ENCODE results near the gene RNASE11. TPM values are rescaled to one million over a fixed set of nuclear protein-coding genes. Genes with fewer than 3 reads are reported as not detected.
"Not testable (repeated sequence)": the region's sequence is repeated elsewhere in the genome, so short reads cannot be mapped to it uniquely, and the experiment has no call there.

The RNASE11 gene
- polyA plus RNA-seq, 1 donor from 2014 or later = not detected

DNA sequence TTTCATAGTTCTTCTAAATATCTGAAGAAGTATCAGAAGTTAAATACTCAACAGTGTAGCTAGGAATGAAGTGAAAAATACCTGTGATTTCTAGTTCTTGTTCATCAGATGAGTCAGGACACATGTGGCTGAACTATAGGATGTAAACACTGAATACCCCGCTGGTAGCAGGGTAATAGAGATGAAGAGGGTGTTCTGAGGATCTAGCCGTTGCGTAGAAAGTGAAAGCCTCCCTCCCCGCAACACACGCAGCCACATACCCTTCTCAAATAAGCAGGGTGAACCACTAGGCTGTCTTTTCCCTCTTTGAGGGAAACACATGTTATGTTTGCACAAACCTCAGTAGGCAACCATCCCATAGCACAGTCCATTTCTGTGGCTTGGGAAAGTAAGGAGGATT, 19.8 kb upstream of the RNASE11 start:
- Mint-ChIP-seq H3K9me3 (no peaks in the 10 kb centered on the region), H3K36me3 (no peaks in the 10 kb centered on the region), H3K27ac (peak overlapping the region in 1 of 3 donors; percentile 37), H3K27me3 (no peaks in the 10 kb centered on the region), H3K4me1 (peaks cover 2 to 4% (median 3%) of the 10 kb centered on the region in 3 donors), H3K4me3 (peak overlapping the region in 1 of 4 donors; percentile 14)

GRCh38 chr14:20606902-20607242, 19.1 kb upstream of the RNASE11 start:
- no peaks in the 10 kb centered on the region for H3K36me3 Mint-ChIP-seq

GRCh38 chr14:20606190-20606901, 18.5 kb upstream of the RNASE11 start:
- no peaks in the 10 kb centered on the region for H3K9me3 Mint-ChIP-seq
- H3K4me3 Mint-ChIP-seq = peak overlapping the region in 1 of 4 donors; percentile 43
- H3K27ac Mint-ChIP-seq = no peak overlapping the region
- H3K36me3 Mint-ChIP-seq = no peaks in the 10 kb centered on the region
- peaks cover 2 to 4% (median 3%) of the 10 kb centered on the region in 3 donors for H3K4me1 Mint-ChIP-seq
- H3K27me3 Mint-ChIP-seq = no peaks in the 10 kb centered on the region

More at GRCh38 chr14:20606902-20607242, 19.1 kb upstream of the RNASE11 start:
- Mint-ChIP-seq H3K9me3 (no peaks in the 10 kb centered on the region), H3K27ac (no peak overlapping the region), H3K27me3 (no peaks in the 10 kb centered on the region), H3K4me1 (peaks cover 2 to 4% (median 3%) of the 10 kb centered on the region in 3 donors), H3K4me3 (peak overlapping the region in 1 of 4 donors; percentile 43)

GRCh38 chr14:20603813-20604690, 16.3 kb upstream of the RNASE11 start:
- peak overlapping the region in 1 of 3 donors; percentile 32 for H3K27ac Mint-ChIP-seq
- H3K4me3 Mint-ChIP-seq = no peak overlapping the region
- H3K27me3 Mint-ChIP-seq = no peaks in the 10 kb centered on the region

DNA sequence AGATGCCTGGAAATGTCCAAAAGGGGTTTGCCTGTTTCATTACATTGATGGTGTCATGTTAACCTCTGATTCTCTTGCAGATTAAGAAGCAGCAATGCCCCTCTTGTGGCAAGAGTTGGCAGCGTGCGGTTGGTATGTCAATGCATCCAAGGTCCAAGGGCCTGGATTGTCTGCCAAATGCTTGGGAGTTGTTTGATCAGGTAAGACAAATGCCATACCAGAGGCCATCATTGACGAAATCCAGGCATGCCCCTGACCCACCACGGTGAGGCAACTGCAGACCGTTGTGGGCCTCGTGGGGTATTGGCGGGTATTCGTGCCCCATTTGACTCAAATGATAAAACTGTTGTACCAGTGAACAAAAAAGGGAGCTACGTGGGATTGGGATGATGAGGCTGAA, 14.8 kb upstream of the RNASE11 start:
- no peaks in the 10 kb centered on the region for H3K36me3 Mint-ChIP-seq
- H3K27me3 Mint-ChIP-seq = no peaks in the 10 kb centered on the region
- peak overlapping the region in 1 of 4 donors; percentile 19 for H3K4me3 Mint-ChIP-seq
- H3K9me3 Mint-ChIP-seq = no peaks in the 10 kb centered on the region
- peaks cover 0 to under 1% (median under 1%) of the 10 kb centered on the region in 3 donors for H3K4me1 Mint-ChIP-seq
- no peak overlapping the region for H3K27ac Mint-ChIP-seq

More at GRCh38 chr14:20603813-20604690, 16.3 kb upstream of the RNASE11 start:
- Mint-ChIP-seq H3K9me3 (no peaks in the 10 kb centered on the region), H3K36me3 (no peaks in the 10 kb centered on the region), H3K4me1 (peaks cover 2 to 4% (median 3%) of the 10 kb centered on the region in 3 donors)

DNA sequence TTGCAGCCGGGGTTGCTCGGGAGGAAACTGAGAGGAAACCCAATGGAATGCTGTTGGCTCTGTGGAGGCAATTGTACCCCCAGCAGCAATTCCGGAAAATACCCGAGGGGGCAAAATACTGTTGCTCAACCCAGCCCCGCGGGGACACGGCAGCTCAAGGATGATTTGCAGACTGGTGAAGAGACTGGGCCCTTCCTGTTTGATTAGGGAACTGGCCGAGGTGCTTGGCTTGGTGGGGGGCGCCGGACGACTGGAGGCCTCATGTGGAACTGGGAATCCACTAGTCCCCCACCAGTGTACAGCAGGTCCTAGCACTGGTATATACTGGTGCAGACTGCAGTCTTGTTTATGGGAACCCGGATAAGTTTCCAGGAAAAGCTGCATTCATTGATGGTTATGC, 13.7 kb upstream of the RNASE11 start:
- Mint-ChIP-seq H3K27me3 (no peaks in the 10 kb centered on the region), H3K4me1 (no peaks in the 10 kb centered on the region), H3K9me3 (no peaks in the 10 kb centered on the region), H3K27ac (no peak overlapping the region), H3K36me3 (no peaks in the 10 kb centered on the region), H3K4me3 (no peak overlapping the region)

DNA sequence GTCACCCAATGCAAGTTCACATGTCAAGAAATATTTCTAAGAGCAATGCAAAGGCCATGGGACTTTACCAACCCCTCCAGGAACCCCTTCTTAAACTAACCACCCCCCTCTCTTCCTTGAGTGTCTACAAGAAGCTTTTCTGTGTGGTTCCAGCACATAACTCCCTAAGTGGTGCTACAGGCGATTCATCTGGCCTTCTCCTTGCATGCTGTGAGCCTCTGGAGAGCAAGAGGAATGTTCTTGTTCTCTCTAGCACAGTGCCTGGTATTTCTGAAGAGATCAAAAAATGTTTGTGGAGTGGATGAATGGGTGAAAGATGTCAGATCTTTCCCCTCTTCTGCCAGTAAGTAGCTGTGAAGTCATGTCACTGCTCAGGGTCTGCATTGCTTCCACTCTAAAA, 9.3 kb upstream of the RNASE11 start:
- no peaks in the 10 kb centered on the region for H3K4me1 Mint-ChIP-seq
- H3K36me3 Mint-ChIP-seq = no peaks in the 10 kb centered on the region
- peaks cover 4% of the 10 kb centered on the region for H3K27me3 Mint-ChIP-seq
- no peak overlapping the region for H3K4me3 Mint-ChIP-seq
- H3K27ac Mint-ChIP-seq = no peak overlapping the region
- H3K9me3 Mint-ChIP-seq = no peaks in the 10 kb centered on the region

DNA sequence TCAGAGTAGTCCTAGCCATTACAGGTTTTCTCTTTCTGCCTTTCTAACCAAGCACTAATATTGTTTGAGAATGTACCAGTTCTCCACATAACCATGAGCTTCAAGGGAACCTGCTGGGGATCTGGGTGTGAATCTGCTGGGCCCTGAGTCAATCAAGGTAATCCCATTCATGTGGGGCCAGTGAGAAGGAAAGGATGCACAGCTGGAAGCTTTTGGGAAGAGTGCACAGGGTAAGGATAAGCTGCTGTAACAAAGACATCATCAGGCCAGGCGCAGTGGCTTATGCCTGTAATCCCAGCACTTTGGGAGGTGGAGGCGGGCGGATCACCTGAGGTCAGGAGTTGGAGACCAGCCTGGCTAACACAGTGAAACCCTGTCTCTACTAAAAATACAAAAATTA, 7.9 kb upstream of the RNASE11 start:
- H3K27me3 Mint-ChIP-seq, H3K27ac Mint-ChIP-seq, H3K36me3 Mint-ChIP-seq, H3K4me1 Mint-ChIP-seq, H3K4me3 Mint-ChIP-seq, H3K9me3 Mint-ChIP-seq: not testable (repeated sequence)

DNA sequence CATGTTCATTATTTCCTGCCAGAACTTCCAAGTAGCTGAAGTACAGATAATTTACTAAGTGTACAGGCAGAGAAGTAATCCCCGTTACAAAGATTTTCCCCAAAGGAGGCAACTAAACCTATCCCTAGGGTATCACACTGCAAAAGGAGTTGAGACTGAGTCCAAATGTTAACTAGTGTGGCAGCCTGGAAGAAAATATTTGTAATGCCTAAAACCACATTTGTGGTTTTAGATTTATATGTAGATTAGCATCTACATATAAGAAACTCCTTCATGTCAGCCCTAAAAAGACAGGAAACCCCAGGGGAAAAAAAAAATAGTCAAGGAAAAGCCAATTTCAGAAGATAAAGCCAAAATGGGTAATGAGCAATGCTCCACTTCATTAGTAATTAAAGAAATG, 4.8 kb upstream of the RNASE11 start:
- H3K4me3 Mint-ChIP-seq = no peak overlapping the region

DNA sequence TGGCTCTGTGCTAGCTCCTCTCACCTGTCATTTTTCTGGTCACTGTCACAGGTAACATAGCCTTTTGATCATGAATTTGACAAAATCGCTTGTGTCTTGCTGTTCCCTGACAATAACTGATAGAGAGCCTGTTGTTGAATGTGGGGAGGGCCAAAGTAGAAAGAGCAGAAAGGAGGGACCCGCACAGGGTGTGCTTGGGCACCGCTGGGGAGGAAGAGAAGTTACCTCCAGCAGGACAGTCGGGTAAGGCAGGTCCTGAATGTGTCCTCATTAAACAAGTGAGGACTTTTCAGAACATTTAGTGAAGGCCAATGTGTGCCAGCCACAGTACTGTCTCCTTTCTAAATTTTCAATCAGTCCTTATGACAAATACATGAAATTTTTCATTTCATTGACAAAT, 3.4 kb upstream of the RNASE11 start, which contains the start of gene RNASE12:
RNASE12 (minus strand) TSS at position 142 of the 400 bp plus-strand sequence. CDS start 653 bp downstream, outside the sequence.
- no peak within 1 kb of the TSS for H3K4me3 Mint-ChIP-seq
- peaks cover 0 to 2% (median 0%) of the 10 kb centered on the region in 3 donors for H3K9me3 Mint-ChIP-seq
- H3K27ac Mint-ChIP-seq = no peak within 1 kb of the TSS
- peaks cover 0 to 5% (median 0%) of the 10 kb centered on the region in 3 donors for H3K4me1 Mint-ChIP-seq
- H3K27me3 Mint-ChIP-seq = peaks cover 7% of the 10 kb centered on the region
- H3K36me3 Mint-ChIP-seq = peaks cover 5% of the 10 kb centered on the region

More for the DNA sequence above, 4.8 kb upstream of the RNASE11 start:
- H3K9me3 Mint-ChIP-seq = no peaks in the 10 kb centered on the region
- H3K27me3 Mint-ChIP-seq = peaks cover 7% of the 10 kb centered on the region
- no peak overlapping the region for H3K27ac Mint-ChIP-seq
- peaks cover 2% of the 10 kb centered on the region for H3K36me3 Mint-ChIP-seq
- H3K4me1 Mint-ChIP-seq = peaks cover 0 to 4% (median 0%) of the 10 kb centered on the region in 3 donors

GRCh38 chr14:20583908-20584307, 3.9 kb downstream of the RNASE11 start:
- peaks cover 2 to 9% (median 2%) of the 10 kb centered on the region in 3 donors for H3K9me3 Mint-ChIP-seq
- H3K4me1 Mint-ChIP-seq = peaks cover 0 to 5% (median 0%) of the 10 kb centered on the region in 3 donors
- no peak overlapping the region for H3K4me3 Mint-ChIP-seq
- H3K27ac Mint-ChIP-seq = peak overlapping the region in 1 of 3 donors; percentile 40
- H3K27me3 Mint-ChIP-seq = peaks cover 11% of the 10 kb centered on the region
- peaks cover 2% of the 10 kb centered on the region for H3K36me3 Mint-ChIP-seq

- H3K4me3 Mint-ChIP-seq = no peak overlapping the region
- H3K4me1 Mint-ChIP-seq = peaks cover 0 to 5% (median 0%) of the 10 kb centered on the region in 3 donors
- H3K27me3 Mint-ChIP-seq = peaks cover 11% of the 10 kb centered on the region
- peaks cover 4% of the 10 kb centered on the region for H3K36me3 Mint-ChIP-seq
- no peak overlapping the region for H3K27ac Mint-ChIP-seq
- peaks cover 2 to 9% (median 2%) of the 10 kb centered on the region in 3 donors for H3K9me3 Mint-ChIP-seq
Observed at GRCh38 chr14:20583142-20583541, 4.7 kb downstream of the RNASE11 start.

DNA sequence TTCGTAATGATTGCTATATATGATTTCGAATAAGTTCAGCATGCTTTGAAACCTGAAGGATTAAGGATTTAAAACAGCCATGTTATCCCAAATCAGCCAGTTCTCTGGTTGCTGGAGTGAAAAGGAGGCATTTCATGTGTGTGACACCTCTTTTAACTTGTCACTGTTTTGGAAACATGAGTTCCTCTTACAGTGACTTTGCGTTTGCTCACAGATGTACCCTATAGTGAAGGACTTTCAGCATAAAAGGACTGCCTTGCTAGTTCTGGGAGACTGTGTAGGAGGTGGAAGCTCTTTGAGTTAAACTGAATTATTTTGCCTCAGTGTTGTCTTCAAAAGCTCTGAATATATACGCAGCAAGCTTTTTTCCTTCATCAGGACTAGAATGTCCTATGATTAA, 7.6 kb downstream of the RNASE11 start:
- Mint-ChIP-seq H3K9me3 (no peaks in the 10 kb centered on the region), H3K27ac (no peak overlapping the region), H3K27me3 (peaks cover 6% of the 10 kb centered on the region), H3K4me3 (no peak overlapping the region), H3K4me1 (peaks cover 0 to 2% (median 0%) of the 10 kb centered on the region in 3 donors), H3K36me3 (peaks cover 2% of the 10 kb centered on the region)

DNA sequence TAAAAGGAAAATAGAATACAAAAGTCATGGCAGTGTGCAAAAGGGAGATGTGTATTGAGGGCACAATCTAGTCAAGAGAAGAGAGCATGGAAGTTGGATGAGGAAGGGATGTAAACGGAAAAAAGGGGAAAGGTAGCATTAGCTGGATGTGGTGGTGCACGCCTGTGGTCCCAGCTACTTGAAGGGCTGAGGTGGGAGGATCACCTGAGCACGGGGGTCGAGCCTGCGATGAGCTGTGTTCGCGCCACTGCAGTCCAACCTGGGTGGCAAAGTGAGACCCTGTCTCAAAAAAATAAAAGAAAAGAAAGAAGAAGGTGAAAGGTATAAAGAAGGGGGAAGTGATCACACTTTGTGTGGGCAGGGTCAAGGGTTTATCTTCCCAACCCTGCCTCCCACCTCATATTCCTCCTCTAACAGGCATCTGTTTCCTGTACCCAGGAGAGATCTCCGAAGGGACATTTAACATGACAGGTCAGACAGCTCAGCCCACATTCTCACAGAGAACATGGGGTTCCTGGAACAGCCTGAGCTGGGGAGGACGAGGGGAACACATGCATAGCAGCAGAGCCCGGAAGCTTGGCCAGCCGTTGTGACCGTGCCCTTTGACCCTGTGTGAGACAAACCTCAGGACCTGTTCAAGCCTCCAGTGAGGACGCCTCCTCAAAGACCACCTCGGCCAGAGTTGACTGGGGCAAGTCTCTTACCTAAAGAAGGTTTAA, 8.9 kb downstream of the RNASE11 start:
- Mint-ChIP-seq H3K36me3 (peaks cover 2% of the 10 kb centered on the region), H3K27me3 (peaks cover 2% of the 10 kb centered on the region), H3K4me1 (peaks cover 0 to 2% (median 0%) of the 10 kb centered on the region in 3 donors), H3K9me3 (no peaks in the 10 kb centered on the region), H3K4me3 (no peak overlapping the region), H3K27ac (no peak overlapping the region)

- no peak overlapping the region for H3K4me3 Mint-ChIP-seq
- peaks cover 0 to 2% (median 0%) of the 10 kb centered on the region in 3 donors for H3K4me1 Mint-ChIP-seq
- no peaks in the 10 kb centered on the region for H3K9me3 Mint-ChIP-seq
- peaks cover 2% of the 10 kb centered on the region for H3K27me3 Mint-ChIP-seq
- H3K36me3 Mint-ChIP-seq = peaks cover 2% of the 10 kb centered on the region
- H3K27ac Mint-ChIP-seq = no peak overlapping the region
Observed at GRCh38 chr14:20578325-20578724, 9.5 kb downstream of the RNASE11 start.

Measured in IgD-negative memory B cell (primary cell).